HG02870 (cell line): ENCODE measurements around the gene MRPS25.

Experiments used
- ATAC-seq: cut with Tn5 transposase; IDR thresholded peaks from one replicate; pipeline ENCODE4 v1.9.1; 2021; ENCODE audit warnings: mild to moderate bottlenecking, moderate library complexity; ENCODE audit not compliant: unreplicated experiment

MRPS25 gene

DNA sequence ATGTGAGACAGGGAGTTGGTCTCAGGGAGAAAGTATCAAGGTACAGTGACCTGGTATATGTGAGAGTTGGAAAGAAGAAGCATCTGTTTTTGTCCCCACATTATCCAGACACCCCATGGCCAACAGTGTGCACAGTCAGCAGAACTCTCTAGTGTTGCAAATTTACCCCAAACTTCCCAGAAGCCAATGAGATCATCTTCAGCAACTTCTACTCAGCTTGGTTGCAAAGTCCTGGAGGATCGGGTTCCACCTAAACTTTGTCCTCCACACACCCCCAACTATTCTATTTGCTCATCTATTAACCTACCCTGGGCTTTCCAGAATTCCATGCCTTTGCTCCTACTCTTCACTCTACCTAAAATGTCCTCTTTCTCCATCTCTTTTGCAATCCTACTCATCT is 18.1 kb upstream of the MRPS25 start:
- no peak for ATAC-seq

DNA sequence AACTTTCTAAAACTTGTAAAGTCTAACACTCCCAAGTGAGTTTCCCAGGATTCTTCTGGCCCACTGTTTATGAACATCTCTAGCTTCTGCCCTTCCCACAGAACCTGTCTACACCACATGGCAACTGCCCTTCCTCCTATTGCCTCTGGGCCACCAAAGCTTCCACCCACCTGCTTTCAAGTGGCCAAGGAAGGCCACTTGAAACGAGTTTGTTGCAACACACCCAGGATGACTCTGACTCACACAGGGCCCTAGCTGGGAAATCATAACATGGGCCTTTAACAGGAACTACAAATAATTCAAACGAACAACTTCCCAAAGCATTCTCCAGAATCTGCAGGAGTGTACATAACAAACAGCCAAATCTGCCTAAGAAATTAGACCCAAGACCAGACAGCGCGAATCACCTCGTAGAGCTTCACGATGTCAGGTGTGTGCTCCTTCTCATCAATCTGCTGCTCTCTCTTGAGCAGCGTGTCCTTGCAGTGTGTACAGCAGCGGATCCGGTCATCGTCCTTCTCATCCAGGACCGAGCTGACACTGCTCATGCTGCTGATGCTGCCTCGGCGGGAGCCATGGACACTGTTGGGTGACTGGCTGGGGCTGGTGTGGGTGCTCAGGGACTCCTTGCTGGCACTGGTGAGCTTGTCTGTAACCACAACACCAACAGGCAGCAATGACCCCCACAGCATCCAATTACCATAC is 17.0 kb upstream of the MRPS25 start:
- no peak for ATAC-seq

DNA sequence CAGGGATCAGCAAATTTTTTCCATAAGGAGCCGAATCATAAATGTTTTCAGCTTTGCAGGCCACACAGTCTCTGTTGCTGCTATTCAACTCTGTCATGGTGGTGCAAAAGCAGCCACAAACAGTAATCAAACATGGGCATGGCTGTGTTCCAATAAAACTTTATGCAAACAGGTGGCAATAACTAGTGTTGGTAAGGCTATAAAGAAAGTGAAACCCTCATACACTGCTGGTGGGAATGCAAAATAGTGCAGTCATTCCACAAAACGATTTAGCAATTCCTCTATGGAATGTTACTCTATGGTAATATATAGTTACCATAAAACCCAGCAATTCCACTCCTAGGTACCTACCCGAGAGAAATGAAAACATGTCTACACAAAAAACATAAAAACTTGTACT is 14.0 kb upstream of the MRPS25 start:
- ATAC-seq = no peak

DNA sequence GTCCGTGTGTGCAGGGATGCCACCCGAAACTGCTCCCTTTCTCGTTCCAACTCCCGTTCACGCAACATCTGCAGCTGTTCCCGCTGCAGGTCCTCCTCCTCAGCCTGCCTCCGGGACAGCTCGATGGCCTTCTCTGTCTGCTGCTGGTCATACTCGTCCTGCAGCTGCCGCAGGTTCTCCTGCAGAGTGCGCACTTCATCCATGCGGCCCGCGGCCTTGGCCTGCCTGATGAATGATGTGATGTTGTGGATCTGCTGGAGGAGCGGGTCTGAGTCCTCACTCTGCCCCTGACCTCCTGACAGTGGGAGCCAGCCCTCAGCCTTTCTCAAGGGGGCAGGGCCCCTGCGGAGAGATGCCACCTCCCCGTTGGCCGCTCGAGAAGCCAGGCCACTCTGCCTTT is 9.4 kb upstream of the MRPS25 start:
- ATAC-seq = no peak

DNA sequence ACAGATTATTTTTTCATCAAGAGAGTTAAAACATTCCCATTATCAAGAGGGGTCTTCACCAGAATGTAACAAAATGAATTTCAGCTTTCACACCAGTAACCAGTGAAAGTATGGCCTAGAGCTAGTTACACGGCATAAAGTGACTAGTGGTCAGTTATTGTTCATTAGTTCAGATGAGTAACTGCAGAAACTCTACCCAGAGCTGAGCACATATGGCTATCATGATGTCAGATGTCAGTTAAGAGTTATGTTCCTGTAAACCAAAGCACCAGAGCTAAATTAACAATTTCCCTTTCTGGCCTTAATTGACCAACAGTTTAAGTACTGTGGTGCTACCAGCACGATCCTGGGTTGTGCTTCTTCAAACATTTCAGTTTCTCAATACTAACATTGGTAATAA is 6.6 kb upstream of the MRPS25 start:
- ATAC-seq = no peak

DNA sequence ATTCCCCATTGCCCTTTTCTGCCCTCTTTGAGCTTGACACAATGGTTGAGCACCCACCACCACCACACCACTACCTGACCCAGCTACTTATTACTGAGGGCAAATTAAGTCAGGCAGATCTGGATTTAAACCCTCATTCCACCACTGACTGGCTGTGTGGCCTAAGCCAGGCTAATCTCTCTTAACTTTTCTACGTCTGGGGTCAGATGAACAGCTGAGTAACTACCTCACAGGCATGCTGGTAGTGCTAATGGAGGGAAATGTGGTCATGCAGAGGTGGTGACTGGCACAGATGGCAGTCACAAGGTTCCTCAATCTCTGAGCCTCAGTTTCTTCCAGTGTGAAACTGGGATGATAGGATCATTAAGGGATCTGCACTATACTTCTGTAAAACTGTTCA is 4.3 kb upstream of the MRPS25 start:
- no peak for ATAC-seq

DNA sequence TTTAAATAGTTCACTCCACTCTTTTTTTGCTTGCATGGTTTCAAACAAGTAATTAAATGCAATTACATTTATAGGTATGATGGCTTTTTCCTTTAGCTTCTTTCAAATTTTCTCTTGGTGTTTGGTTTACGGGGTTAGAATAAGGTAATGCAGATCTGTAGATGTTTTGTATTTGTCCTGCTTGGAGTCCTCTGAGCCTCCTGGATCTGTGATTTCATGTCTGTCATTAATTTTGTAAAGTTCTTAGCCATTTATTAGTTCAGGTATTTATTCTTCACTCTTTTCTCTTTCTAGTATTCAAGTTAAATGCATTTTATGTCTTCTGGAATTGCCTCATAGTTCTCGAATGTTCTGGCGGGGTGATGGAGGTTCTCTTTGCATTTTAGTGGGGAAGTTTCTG is 1.4 kb upstream of the MRPS25 start:
- ATAC-seq = no peak

DNA sequence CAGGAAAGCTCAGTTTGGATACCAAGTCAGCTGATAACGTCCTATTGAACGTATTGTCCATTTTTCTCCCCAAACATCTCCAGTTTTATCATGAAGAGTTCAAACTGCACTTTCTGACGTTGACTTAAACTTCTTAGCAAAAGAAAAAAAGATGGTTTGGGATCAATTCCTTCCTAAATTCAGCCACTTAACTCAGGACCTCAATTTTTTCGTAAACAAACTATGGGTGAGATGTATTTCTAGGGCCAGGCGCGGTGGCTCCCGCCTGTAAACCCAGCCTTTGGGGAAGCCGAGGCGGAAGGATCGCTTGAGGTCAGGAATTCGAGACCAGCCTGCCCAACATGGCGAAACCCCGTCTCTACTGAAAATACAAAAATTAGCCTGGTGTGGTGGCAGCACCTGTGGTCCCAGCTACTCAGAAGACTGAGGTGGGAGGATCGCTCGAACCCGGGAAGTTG is 464 bp upstream of the MRPS25 start:
- no peak for ATAC-seq

DNA sequence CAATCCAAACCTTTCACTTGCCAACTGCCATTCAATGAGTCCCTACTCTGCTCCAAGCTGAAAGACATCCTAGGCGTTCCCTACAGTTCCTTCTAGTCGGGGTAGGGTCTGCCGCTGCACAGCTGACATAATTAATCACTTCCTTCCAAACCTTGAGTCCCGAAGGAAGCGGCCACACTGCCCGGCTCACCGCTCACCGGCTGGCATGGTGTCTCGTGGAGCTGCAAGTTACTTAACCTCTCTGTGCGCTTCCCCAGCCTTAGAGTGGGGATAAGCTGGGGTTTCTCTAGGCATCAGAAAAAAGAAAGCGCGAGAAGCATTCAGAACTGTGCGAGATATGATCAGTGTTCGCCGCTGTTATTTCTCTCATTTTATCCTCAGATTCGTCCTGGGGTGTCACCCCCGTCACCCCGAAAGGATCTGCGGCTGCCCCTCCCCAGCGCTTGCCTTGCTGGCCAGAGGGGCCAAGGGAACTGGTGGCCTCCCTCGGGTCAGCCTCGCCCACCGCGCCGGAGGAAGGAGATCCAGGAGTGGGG is 748 bp downstream of the MRPS25 start:
- peak; percentile 12 for ATAC-seq

DNA sequence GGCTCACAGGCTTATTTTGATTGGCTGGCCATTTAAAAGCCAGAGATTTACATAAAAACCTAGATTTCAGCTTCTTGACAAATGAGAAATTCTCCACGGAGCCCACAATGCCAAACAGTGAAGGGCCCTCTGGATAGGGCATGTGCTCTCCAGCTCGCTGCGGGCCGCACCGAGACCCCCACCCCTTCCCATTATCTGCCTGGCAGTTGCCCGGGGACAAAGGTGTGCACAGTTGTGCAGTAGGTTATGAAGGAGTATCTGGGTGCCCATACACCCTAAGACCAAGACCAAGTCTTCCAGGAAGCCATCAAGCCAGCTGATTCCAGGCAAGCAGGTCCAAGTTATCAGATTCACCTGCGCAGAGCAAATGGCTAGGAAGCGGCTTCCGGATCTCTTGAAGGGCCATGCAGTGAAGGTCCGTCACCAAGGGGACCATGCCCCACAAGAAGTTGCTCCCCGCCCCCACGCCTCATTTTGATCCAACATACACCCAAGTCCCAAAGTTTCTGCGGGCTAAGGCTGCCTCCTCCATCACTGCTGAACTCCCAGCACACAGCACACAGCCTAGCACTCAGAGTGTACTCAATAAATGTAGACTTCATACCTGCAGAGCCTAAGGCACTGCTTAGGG is 1.3 kb downstream of the MRPS25 start:
- no peak for ATAC-seq

DNA sequence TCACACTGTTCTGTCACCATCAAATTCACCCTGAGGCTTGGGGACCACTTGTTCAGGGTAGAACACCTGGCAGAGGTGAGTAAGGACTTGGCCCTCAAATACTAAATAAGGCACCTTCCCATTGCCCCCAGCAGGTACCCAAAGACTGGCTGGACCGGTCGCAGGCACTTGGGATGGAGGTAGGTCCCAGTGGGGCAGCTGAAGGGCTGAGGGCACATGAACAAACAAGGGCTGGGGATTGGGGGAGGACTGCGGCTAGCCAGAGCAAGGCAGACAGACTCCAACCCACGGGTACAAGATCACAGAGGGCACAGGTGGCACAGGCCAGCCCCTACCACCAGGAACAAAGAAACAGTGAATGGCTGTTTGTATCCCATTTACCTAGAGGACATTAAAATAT is 1.9 kb downstream of the MRPS25 start:
- ATAC-seq = no peak

DNA sequence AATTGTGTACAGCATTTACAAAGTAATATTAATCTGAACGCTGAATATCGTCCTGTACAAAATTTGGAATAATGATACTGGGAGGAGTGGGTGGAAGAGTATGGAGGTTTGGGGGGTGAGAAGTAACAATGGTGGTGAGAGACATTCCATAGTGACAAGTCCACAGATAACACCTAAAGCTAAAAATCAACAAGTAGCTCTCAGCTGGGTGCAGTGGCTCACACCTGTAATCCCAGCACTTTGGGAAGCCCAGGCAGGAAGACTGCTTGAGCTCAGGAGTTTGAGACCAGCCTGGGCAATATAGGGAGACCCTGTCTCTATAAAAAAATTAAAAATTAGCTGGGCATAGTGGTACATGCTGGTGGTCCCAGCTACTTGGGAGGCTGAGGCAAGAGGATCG is 5.1 kb downstream of the MRPS25 start:
- no peak for ATAC-seq

DNA sequence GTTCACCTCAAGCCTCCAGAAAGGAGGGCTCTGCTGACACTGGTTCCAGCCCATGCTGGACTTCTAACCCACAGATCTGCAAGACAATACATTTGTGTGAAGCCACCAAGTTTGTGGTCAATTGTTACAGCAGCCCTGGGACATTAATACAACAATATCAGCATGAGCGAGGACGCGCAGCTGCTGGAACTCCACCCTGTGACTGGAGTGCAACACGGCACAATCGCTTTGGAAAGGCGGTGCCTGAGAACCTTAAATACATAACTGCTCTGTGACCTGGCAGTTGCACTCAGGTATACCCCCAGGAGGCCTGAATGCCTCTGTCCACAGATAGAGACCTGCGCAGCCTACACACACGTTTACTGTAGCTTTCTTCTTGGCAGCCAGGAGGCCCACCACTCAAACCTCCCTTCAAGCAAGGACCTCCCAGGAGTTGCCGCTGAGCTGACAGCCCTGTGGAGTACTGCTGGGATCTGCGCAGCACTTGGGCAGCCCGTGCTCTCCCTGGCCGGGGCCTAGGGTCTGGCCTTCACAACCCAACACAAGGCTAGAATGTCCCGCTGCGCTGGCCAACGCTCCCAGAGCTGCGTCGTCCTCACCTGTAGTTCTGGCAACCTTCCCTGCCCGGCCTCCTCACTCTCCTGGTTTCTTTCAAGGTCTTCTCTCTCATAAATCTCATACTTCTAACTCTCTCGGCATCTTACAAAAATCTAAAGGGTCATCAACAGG is 8.3 kb downstream of the MRPS25 start:
- no peak for ATAC-seq

DNA sequence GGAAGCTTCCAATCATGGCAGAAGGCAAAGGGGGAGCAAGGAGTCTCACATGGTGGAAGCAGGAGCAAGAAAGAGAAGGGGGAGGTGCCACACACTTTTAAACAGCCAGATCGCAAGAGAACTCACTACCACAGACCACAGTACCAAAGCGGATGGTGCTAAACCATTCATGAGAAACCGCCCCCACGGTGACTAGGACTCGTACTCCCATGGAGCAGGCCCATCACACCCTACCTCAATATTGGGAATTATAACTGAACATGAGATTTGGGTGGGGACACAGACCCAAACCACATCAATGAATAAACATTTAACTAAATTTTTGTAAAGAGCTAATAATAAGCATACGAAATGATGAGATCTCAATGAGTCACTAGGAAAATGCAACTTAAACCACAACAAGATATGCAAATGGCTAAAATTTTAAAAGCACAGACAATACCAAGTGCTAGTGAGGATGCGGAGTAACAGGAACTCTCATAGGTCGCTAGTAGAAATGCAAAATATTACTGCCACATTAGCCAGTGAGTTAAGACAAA is 10.0 kb downstream of the MRPS25 start:
- ATAC-seq = no peak

DNA sequence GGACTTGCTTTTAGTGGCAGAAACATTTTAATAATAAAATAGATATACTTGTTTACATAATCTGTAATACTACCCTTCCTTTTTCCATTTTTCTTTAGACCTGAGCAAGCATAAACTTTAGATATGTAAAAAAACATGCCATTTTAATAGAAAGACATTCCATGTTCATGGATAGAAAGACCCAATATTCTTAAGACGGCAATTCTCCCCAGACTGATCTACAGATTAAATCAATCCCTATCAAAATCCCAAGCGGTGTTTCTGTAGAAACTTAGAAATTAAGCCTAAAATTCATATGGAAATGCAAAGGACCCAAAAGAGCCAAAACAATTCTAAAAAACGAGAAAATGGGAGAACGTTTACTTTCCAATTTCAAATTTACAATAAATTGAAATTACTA is 11.6 kb downstream of the MRPS25 start:
- ATAC-seq = no peak

DNA sequence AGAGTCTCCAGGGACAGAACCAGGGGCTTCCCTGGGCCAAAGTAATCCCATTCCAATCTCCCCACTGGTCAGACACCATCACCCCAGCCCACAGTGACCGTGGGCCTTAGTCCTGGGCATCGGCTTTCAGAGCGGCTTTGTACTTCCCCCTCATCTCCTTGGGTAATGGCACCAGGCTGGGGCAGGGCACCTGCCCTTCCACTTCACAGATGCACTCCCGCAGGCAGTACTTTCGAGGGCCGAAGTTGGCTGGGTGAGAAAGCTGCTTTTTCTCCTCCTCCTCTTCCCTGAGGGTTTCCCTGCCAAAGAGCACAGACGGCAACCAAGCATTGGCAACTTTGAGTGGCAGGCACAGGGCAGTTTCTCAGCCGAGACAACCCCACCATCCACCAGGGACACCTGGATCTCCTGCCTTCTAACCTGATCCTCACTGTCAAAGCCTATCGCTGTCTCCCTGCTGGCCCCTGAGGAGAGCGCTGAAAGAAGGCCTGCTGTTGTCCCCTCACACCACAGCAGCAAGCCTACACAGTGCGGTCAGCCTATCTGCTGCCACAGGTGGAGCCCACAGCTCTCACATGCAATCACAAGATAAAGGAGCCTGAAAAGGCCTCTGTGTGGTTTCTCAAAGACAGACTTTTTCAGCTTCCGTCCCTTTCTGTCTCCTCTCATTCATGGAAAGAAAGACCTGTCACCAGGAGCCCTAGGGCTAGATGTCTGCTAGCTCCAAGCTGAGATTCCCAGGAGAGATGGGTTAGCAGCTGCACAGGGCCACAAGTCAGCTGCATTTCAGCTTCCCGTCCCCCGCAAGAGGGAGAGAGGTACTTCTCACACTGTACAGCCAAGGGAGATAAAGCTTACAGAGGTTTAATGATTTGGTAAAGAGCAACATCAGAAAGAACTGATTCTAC is 12.5 kb downstream of the MRPS25 start:
- no peak for ATAC-seq

DNA sequence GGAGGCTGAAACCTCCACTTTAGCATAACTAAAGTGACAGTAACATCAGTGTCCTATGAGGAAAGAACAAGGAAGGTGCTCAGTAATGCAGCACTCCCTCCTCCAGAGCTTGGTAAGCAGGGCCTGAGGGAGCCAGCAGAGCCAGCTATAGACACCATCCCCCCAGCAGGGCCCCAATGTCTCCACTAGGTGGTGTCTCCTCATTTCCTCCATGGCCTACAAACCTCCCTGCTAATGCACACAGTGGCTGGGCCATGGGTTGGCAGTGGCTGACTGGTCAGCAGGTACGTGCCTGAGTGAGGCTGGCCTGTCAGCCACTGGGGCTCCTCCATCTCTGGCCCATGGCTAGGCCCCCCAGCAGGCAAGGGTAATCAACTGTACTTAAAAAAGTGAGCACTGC is 13.6 kb downstream of the MRPS25 start:
- peak; percentile 62 for ATAC-seq

DNA sequence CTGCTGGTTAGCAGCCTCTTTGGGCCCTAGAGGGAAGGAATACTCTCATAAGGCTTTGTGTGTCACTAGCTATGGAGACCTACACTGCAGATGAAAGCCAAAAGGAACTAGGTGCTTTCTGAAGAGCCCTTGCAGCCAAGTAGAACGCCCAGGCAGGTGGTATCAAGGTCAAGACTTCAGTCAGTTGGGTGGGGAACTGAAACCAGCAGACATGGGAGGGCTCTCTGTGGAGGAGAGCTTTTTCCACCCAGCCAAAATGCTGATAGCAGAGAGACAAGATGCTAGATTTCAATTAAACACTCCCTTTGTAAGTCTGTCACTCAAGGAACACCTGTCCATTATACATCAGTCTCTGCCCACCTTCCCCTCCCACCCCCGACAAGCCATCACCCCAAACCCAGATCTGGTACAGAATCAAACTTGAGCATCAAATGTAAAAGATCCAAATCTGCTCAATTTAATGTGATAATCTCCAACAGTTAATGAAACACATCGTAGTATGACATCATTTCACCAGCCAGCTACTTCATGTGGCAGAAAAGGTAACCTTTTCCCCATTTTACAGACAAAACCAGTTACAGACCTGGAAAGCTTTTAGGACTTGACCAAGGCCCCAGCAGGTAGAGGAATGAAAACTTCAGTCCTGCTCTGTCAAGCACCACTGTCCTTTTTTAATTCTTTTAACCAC is 14.6 kb downstream of the MRPS25 start:
- ATAC-seq = peak; percentile 71

DNA sequence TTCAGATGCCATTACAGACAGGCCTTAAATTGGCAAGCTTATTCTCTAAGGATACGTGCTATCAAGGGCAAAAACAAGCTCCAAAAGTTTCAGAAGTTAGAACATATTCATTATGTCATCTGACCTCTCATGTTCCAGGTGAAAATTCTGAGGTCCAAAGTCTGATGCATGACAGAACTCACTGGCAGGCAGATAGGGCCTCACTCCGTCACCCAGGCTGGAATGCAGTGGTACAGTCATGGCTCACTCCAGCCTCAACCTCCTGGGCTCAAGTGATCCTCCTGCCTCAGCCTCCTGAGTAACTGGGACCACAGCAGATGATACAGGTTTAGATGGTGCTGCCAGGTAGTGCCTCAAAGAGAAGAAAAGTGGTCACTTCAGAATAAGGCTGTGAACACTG is 15.5 kb downstream of the MRPS25 start:
- ATAC-seq = no peak

DNA sequence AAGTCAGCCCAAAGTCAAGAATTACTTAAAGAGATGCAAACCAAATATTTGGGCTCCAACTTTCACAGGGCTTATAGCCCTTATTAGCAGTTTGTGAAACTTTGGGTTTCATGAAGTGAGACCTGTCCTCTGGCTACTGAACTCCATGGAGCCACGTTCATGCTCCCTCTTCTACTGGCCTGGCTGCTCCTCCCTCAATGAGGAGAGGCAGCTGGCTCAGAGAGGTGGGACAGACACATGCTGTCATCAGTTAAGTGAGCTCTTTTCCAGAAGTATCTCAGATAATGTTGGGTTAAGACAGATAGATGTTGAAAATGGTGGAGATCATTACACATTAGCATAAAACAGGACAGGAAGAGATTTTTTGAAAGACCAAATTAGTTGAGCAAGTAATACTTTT is 19.4 kb downstream of the MRPS25 start:
- no peak for ATAC-seq
